GM18517 (cell line): ENCODE data around the gene MYO18B.

ENCODE experiments used
- ATAC-seq: cut with Tn5 transposase; IDR thresholded peaks from one replicate; pipeline ENCODE4 v1.9.1; 2021; ENCODE audit warnings: mild to moderate bottlenecking, moderate library complexity; ENCODE audit not compliant: unreplicated experiment

MYO18B gene

GRCh38 chr22:25933158-25933788, 191.3 kb downstream of the MYO18B start:
- ATAC-seq = no peak

- no peak for ATAC-seq
Observed at GRCh38 chr22:25935266-25936058, 193.5 kb downstream of the MYO18B start.

GRCh38 chr22:25938151-25938550, 196.2 kb downstream of the MYO18B start:
- no peak for ATAC-seq

DNA sequence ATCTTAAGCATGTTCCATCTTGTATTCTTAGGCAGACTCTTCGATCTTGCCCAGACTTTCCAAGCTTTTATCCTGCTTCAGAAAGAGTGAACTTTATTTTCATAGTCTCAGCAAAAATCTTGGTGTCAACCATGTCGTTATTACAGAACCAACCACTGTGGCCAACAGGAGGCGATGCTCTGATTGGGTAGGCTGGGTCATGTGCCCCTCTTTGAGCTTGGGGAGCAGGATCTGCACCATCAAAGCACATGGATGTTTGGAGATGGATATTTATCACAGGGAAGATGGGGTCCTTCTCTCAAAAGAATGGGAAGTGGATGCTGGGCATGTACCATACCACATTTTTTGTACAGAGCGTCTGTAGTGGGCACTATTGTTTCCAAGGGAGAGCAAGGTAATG, 197.4 kb downstream of the MYO18B start:
- ATAC-seq = no peak

DNA sequence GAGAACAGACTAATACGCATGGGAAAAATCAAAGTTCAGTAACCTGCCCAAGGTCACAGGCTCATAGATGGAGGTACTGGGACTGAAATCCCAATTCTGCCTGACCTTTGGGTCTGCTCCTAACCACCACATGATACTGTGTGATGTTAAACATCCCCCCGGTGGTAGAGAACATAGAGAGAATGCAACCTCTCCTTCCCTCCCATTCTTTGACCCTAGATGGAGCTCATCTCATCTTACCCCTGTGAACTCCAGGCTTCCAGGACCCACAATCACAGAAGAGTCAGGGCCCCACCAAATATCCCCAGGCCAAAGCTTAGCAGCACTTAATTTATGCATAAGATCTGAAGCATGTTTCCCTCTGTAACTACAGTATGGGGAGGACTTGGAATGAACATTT, 198.5 kb downstream of the MYO18B start:
- ATAC-seq = no peak

- no peak for ATAC-seq
Observed at GRCh38 chr22:25941365-25941960, 199.5 kb downstream of the MYO18B start.

DNA sequence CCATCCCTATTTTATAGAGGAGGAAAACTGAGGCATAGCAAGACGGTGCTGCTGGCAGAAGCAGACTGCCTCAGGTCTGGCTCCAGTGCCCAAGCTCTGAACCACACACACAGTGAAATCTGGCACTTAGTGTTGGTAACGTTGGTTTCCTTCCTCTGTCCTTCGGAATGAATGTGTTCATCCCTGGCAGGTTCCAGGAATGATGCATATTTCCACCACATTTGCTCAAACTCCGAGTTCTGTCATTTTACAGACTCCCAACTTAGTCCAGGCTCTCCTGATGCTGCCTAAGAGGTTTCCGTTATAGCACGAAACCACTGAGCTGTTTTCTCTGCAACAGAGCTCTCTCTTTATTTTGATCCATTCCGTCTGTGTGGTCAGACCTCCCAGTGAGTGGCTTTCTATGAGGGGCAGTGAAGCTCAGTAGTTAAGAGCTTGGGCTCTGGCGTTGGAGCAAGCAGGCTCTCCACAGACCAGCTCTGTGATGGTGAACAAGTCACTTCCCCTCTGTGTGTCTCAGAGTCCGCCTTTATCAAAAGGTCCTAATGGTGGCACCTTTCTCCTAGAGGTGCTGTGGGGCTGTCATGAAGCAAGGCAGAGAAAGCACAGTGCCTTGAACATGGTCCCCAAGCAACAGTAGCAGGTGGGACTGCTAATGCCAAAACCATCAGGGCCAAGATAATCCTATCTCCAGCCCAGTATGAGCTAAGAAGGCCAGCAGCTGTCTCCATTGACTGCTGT, 200.3 kb downstream of the MYO18B start:
- no peak for ATAC-seq

DNA sequence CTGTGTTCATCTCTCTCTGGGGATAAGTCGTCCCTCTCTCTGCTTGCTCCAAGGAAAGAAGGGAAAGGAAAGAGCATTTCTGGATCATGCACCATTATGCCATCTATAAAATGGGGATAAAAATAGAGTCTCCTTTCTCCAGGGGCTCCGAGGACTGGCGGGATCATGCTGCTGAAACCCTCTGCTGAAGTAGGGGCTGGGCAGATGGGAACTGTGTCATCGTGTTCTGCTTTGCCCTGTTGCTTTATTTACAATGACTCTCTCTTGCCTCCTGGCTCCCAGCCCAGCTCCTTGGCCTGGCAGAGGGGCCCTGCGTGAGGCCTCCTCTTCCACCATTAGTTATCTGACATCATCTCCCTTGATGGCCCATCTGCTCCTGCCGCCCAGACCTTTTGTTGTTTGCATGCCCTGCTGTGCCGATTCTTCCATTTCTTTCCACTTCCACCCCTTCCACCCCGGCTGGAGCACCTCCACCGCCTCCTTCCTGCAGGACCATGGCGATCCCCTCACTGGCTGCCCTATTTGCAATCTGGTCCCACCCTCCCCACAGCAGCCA, 200.9 kb downstream of the MYO18B start:
- no peak for ATAC-seq

DNA sequence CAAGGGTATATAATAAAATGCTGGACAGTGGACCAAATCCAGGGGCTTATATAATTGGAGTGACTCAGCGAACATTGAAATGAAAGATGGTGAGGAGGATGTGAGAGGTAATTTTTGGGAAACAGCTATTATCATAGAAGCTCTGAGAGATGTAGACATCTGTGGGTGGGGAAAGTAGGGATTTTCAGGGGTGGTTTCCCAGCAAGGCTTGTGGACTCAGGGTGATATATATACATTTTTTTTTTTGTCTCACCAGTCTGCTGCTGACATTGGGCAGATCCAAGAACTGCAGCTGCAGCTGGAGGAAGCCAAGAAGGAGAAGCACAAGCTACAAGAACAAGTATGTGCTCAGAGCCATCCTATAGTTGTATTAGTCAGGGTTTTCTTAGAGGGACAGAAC, 208.1 kb downstream of the MYO18B start:
- no peak for ATAC-seq

- no peak for ATAC-seq
Observed at GRCh38 chr22:25953276-25953675, 211.3 kb downstream of the MYO18B start.

- no peak for ATAC-seq
Observed at GRCh38 chr22:25953919-25954318, 211.9 kb downstream of the MYO18B start.

DNA sequence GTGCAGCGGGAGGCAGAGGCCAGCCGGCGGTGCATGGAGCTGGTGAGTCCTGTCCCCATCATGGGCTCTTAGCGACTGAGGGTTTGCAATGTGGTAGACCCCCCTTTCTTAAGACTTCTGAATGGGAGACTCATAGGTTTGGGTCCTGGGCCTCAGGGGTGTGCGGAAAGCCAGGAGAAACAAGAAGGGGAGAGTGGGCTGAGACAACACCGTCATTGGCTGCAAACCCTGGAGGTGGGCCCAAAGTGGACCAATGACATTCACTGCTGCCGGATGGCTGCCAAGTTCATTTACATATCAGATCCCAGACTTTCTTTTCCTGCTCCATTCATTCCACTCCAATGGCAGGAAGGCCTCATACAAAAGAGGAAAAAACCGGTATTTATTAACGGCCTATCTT, 213.3 kb downstream of the MYO18B start:
- no peak for ATAC-seq

GRCh38 chr22:25956801-25957200, 214.8 kb downstream of the MYO18B start:
- ATAC-seq = no peak

DNA sequence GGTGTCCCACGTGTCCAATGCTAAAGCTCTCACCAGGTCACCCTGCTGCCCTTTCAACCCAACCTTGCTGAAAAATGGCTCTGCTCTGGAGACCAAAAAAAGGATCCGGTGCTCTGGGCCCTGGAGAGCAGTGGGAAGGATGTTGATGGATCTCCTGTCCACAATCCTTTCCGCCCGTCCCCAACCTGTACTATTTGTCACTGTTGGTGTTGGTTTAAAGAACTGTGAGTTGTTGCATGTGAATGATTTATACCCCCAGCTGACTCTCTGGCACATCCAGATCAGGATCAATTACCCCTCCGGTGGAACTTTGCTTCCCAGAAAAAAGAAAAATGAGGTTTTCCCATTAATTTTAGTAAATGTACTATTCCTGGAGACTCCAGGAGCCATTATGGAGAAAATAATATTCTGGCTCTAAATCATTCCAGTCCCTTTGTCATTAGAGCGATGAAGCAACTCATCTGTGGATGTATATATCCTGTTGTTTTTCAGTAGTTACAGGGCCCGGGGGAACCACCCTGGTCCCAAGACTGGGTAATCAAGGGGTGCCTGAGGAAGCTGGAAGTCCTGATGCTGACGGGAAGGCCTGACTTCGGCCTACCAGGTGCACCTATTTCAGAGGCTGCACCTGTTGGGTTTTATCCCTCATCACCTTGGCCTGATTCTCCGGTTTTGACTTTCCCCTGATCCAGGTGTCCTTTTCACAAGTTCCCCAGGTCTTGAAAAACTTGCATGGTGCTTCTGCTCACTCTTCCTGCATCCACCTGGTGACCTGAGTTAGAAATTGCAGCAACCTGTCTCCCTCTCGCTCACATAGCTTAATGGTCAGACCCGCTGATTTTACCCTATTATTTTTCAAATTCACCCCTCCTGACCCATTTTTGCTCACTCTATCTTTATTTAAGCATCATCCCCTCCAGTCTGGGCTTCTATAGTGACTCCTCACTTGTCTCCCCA, 218.1 kb downstream of the MYO18B start:
- ATAC-seq = no peak

- ATAC-seq = no peak
Observed at GRCh38 chr22:25961699-25962098, 219.7 kb downstream of the MYO18B start.

DNA sequence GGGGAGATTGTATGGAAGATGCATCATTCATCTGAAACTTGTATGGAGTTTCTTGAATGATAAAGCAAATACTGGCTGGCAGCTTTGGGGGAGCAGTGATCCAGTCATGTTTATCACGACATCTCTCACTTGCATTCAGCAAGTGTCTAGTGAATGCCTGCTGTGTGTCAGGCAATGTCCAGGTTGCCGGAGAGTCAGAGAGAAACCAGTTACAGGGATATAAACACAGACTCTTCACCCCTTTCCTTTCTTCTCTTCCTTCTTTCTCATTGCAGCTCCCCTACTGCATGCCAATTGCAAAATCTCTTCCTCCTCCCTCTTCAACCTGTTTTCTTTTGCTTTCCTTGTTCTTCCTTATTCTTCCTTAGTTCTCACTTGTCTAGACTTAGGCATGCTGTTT, 220.7 kb downstream of the MYO18B start:
- ATAC-seq = no peak

DNA sequence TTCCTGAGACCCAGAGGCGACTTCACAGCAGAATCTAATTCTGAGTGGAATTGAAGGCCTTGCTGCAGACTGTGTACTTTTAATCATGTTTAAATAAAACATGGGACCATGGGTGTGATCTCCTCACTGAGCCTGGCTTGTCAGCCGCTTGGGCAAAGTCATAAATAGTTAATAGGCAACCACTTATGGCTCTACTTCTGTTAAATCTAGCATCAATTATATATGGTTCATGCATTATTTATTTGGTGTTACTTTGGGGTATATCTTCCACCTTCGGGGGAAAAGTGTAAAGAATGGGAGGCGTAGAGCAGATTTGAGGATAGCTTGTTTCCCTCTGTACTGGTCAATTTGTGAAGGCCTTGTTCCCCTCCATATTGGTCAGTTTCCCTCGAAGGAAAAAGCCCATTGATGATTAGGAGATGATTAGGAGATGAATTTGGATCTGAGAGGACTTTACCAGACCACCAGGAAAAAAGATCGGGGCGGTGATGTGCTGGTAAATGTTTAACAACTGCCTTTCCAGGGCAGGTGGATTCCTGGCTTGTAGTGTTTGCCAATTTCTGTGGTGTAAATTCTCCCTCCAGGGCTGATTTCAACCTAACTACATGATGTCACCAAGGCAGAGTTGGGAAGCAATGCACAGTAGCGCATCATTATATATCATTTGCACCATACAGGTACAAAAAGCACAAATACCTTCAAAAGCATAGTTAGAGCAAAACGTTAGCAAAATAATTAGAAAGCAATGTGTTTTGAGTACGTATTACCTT, 223.2 kb downstream of the MYO18B start:
- no peak for ATAC-seq

GRCh38 chr22:25966448-25966913, 224.5 kb downstream of the MYO18B start:
- ATAC-seq = no peak

- no peak for ATAC-seq
Observed at GRCh38 chr22:25969286-25969685, 227.3 kb downstream of the MYO18B start.
